Gastrocnemius medialis (tissue), 4 donors: ENCODE measurements around the gene TOP2B. TPM values are rescaled to one million over a fixed set of nuclear protein-coding genes. Genes with fewer than 3 reads are reported as not detected.

Experiments used
- ATAC-seq, 2 donors: fragments of 150-250 bp; one replicate each; pipeline ENCODE4 v1.9.1; 2016
- DNase-seq, 2 donors: peaks; one replicate each; pipeline ENCODE4 v3.0.0-alpha.2; 2019
- H3K27ac ChIP-seq, 4 donors: fragments of 200-600 bp; sonication (generic); 1 replicate in 1 of 4; 2 replicates in 3 of 4; pipeline ENCODE4 v1.5.1; 2016 to 2018; ENCODE audit warnings: mild to moderate bottlenecking in 2 of 4, moderate library complexity in 1 of 4
- H3K27me3 ChIP-seq, 3 donors: fragments of 200-600 bp; sonication (generic) in 2 of 3; 1 replicate in 1 of 3; 2 replicates in 2 of 3; pipeline versions ENCODE4 v1.5.1 to v1.6.0; 2016 to 2019; ENCODE audit warnings: mild to moderate bottlenecking in 1 of 3, moderate library complexity in 1 of 3
- H3K36me3 ChIP-seq, 2 donors: fragments of 200-600 bp; sonication (generic) in 1 of 2; one replicate each; pipeline ENCODE4 v1.5.1; 2017 to 2018
- H3K4me1 ChIP-seq, 2 donors: fragments of 200-600 bp; sonication (generic) in 1 of 2; one replicate each; pipeline ENCODE4 v1.5.1; 2016 to 2017; ENCODE audit warnings: mild to moderate bottlenecking in 2 of 2
- H3K4me3 ChIP-seq, 4 donors: fragments of 200-600 bp; sonication (generic) in 3 of 4; 1 replicate in 1 of 4; 2 replicates in 3 of 4; pipeline ENCODE4 v1.5.1; 2016 to 2019; ENCODE audit warnings: mild to moderate bottlenecking in 2 of 4
- H3K9me3 ChIP-seq, 3 donors: fragments of 200-600 bp; sonication (generic) in 2 of 3; 1 replicate in 1 of 3; 2 replicates in 2 of 3; pipeline ENCODE4 v1.5.1; 2016 to 2019
- CTCF ChIP-seq, 5 experiments: fragments of 450-650 bp in 3 of 5; fragments of 200-600 bp in 2 of 5; sonication (generic) in 2 of 5; IDR thresholded peaks in 4 of 5; conservative IDR thresholded peaks in 1 of 5; 1 replicate in 4 of 5; 2 replicates in 1 of 5; pipeline ENCODE4 v1.5.1; 2016 to 2019; ENCODE audit warnings: antibody characterized with exemption in 5 of 5, mild to moderate bottlenecking in 3 of 5, moderate library complexity in 3 of 5
- POLR2A ChIP-seq, 2 donors: fragments of 450-650 bp; IDR thresholded peaks; one replicate each; pipeline ENCODE4 v1.6.1; 2017; ENCODE audit warnings: antibody characterized with exemption in 2 of 2, mild to moderate bottlenecking in 2 of 2, moderate library complexity in 2 of 2
- in situ Hi-C, 4 donors: fragments of 200-750 bp; cut with MboI; loops; one replicate each; pipeline versions ENCODE4 v1.15.0 to v1.8.0; 2017; ENCODE audit warnings: low sequenced_read_pairs in 4 of 4
- intact Hi-C: fragments of 100-400 bp; cut with DNase I; formaldehyde crosslinking; loops from one replicate; pipeline ENCODE4 v1.15.1; 2023; ENCODE audit warnings: low total_unique reads
- total RNA-seq, 4 donors: library from RNA; depleted of rRNA; stranded (reverse); fragments of >200 nt; gene quantifications; one replicate each; pipeline versions ENCODE4 v1.1.0 to v1.2.3, GENCODE V29; 2016

TOP2B gene
- total RNA-seq, 4 donors from 2014 or later, result 56.1 to 81.5 (median 64.7) TPM

- ATAC-seq, result no peak
- H3K27ac ChIP-seq, result no peak overlapping the region
- H3K4me3 ChIP-seq, result no peak overlapping the region
- DNase-seq, result no peak
- no peaks in the 10 kb centered on the region for H3K36me3 ChIP-seq
- TF ChIP-seq POLR2A (IDR thresholded peaks at IDR 0.05) (no peak), CTCF (IDR thresholded peaks at IDR 0.05 in 4 of 5, conservative IDR thresholded peaks at IDR 0.05 in 1 of 5) (no peak)
- no peaks in the 10 kb centered on the region for H3K27me3 ChIP-seq
- intact Hi-C loops, result no loop called here
- in situ Hi-C loops, result no loop called here
- peaks cover 7 to 15% of the 10 kb centered on the region in 2 donors for H3K4me1 ChIP-seq
- H3K9me3 ChIP-seq, result no peaks in the 10 kb centered on the region
These were observed 98.3 kb downstream of the TOP2B start for GRCh38 chr3:25566358-25566920.

GRCh38 chr3:25565807-25566206 is 98.9 kb downstream of the TOP2B start:
- Histone ChIP-seq H3K27me3 (no peaks in the 10 kb centered on the region), H3K4me1 (peaks cover 7 to 15% of the 10 kb centered on the region in 2 donors), H3K4me3 (no peak overlapping the region), H3K27ac (no peak overlapping the region), H3K36me3 (no peaks in the 10 kb centered on the region), H3K9me3 (no peaks in the 10 kb centered on the region)
- in situ Hi-C loops, result no loop called here
- ATAC-seq (no peak), DNase-seq (no peak)
- intact Hi-C loops, result no loop called here
- TF ChIP-seq POLR2A (IDR thresholded peaks at IDR 0.05) (no peak), CTCF (IDR thresholded peaks at IDR 0.05 in 4 of 5, conservative IDR thresholded peaks at IDR 0.05 in 1 of 5) (no peak)

- in situ Hi-C loops, result no loop called here
- DNase-seq (no peak), ATAC-seq (no peak)
- Histone ChIP-seq H3K9me3 (no peaks in the 10 kb centered on the region), H3K4me3 (no peak overlapping the region), H3K4me1 (peaks cover 6 to 7% of the 10 kb centered on the region in 2 donors), H3K27ac (no peak overlapping the region), H3K36me3 (no peaks in the 10 kb centered on the region), H3K27me3 (no peaks in the 10 kb centered on the region)
- no peak for TF ChIP-seq POLR2A (IDR thresholded peaks at IDR 0.05)
- no peak for TF ChIP-seq CTCF (IDR thresholded peaks at IDR 0.05 in 4 of 5, conservative IDR thresholded peaks at IDR 0.05 in 1 of 5)
- intact Hi-C loops, result no loop called here
These were observed 100.6 kb downstream of the TOP2B start for GRCh38 chr3:25564075-25564474.

- TF ChIP-seq POLR2A (IDR thresholded peaks at IDR 0.05) (no peak), CTCF (IDR thresholded peaks at IDR 0.05 in 4 of 5, conservative IDR thresholded peaks at IDR 0.05 in 1 of 5) (no peak)
- Histone ChIP-seq H3K9me3 (no peaks in the 10 kb centered on the region), H3K4me1 (peaks cover 3 to 7% of the 10 kb centered on the region in 2 donors), H3K4me3 (no peak overlapping the region), H3K36me3 (no peaks in the 10 kb centered on the region), H3K27ac (no peak overlapping the region), H3K27me3 (no peaks in the 10 kb centered on the region)
- DNase-seq (no peak), ATAC-seq (no peak)
- in situ Hi-C loops, result no loop called here
- intact Hi-C loops, result no loop called here
These were observed 101.1 kb downstream of the TOP2B start for GRCh38 chr3:25563601-25564000.

- no peaks in the 10 kb centered on the region for H3K36me3 ChIP-seq
- intact Hi-C loops, result no loop called here
- no peaks in the 10 kb centered on the region for H3K9me3 ChIP-seq
- no peak for TF ChIP-seq POLR2A (IDR thresholded peaks at IDR 0.05)
- TF ChIP-seq CTCF (IDR thresholded peaks at IDR 0.05 in 4 of 5, conservative IDR thresholded peaks at IDR 0.05 in 1 of 5), result no peak
- in situ Hi-C loops, result no loop called here
- no peak overlapping the region for H3K27ac ChIP-seq
- no peaks in the 10 kb centered on the region for H3K27me3 ChIP-seq
- DNase-seq (no peak), ATAC-seq (no peak)
- no peak overlapping the region for H3K4me3 ChIP-seq
- peaks cover 6 to 25% of the 10 kb centered on the region in 2 donors for H3K4me1 ChIP-seq
These were observed 105.9 kb downstream of the TOP2B start for GRCh38 chr3:25558796-25559195.
